HG02981 (cell line): ENCODE data around the gene NEDD8.

Source experiments
- ATAC-seq: cut with Tn5 transposase; IDR thresholded peaks from one replicate; pipeline ENCODE4 v1.9.1; 2021; ENCODE audit warnings: mild to moderate bottlenecking, moderate library complexity; ENCODE audit not compliant: unreplicated experiment

NEDD8 gene

DNA sequence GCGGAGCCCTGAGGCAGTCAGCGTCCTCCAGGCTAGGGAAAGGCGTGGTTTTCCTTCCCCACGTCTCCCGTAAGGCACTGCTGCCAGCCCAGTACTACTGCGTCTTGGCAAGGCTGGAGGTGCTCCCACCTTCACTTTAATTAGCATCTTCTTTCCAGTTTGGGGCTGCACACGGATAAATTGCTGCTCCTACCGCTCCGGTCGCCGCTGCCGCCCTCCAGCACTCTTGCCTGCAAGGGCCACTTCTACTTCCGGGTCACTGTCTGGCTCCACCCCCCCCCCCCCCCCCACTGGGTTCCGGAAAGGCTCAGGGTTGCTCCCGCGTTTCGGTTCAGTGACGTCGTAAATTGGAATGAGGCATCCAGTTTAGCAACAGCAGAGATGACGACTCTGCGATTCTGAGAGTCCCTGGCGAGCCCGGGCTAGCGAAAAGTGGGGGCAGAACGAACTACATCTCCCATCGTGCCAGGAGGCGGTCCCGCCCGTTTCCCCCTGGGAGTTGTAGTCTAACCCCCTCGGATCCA, at the start of gene NEDD8:
Gene NEDD8, minus strand, starts transcription at position 247 of the 524 bp plus-strand sequence. Its CDS starts 100 bp downstream, at position 147.
- ATAC-seq = peak; percentile 63

DNA sequence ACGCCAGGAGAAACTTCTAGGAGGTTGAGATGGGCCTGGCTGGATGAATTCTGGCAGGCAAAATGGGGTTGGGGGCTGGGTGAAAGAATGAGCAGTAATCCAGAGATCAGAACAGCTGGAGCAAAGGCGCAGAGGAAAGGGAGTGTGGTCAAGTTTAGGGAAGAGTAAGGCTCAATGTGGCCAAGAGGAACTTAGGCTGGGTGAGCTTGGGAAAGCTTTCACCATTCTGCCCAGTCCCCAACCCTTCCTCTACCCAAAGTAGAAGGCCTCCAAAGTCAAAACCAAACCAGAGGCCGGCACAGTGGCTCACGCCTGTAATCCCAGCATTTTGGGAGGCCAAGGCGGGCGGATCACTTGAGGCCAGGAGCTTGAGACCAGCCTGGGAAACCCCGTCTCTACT, 49.5 kb upstream of the NEDD8 start:
- no peak for ATAC-seq

DNA sequence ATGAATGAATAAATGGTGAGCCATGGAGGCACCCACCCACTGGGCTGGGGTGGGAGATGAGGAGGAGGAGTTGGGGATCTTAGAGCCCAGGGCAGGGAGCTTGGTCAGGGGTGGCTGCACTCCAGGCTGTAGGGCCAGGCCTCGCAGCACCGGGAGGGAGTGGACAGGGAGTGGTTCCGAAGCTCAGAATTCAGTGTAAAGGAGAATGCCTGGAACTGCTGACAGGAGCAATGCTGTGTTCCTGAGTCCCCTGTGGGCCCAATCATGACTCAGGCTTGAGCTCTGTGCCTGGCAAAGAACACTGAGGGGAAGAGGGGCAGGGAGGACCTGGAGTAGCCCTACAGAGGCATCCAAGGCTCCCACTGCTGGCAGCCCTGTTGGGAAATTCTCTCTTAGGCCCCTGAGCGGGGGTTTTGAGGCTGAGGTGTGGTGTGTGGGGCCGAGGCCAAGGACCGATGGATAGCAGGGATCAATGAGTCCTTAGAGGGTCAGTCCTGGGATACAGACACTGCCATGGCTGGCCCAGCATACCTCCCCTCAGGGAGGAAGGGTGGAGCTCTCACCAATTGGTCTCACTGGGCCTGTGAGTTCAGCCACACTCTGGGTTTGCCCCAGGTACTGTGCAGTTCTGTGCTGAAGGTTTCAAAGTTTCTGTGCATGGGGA, 48.8 kb upstream of the NEDD8 start:
- no peak for ATAC-seq

DNA sequence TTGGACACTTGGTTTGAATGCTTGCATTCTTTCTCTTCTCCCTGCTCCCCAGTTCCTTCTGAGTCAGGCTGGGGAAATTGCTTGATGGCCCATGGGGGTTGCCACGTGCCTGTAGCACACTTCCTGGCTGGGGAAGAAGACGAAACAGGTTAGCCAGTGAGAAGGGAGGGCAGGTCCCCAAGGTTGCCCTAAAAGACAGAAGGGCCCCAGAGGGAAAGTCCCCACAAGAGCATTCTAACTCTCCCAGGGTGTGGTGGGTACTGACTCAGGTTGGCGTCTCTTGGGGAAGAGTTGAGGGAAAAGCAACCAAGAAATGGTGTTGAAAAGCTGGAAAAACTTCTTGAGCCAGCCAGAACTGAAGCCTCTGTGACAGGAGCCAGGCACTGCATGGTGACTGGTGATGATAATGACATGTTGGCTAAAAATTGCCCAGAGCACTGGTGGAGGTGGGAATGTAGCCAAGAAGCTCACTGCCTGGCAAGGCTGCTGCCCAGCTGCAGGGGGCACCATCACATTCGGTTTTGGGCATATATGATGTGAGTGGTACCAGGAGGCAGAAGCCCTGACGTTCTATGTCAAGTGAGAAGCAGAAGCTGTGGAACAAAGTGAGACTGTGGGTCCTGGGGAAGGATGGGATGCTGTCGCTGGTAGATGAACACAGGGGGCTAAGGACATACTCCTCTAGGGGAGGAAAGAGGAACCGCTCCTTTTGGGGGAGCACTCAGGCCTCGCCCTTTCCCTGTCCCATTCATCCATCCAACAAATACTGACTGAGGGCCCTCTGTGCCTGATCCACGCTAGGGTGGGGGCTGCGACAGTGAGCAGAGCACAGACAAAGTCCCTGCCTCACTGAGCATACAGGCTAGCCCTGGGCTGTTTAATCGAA, 47.4 kb upstream of the NEDD8 start:
- no peak for ATAC-seq

DNA sequence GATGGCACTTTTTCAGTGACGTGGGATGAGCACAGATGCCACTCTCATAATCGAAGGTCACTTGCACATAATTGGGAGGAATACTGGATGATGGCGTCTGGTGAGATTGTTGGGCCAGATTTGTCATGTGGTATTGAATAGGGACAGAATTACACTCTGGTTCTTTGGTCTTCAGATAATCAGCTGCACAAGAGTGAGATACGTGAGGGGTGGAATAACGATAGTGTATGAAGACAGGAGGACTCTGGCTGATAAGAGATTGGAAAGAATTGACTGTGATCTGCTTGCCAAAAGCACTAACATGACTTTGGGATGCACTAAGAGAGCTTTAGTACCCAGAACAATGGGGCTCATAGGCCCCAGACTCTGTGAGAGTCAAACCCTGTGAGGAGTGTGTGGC, 46.3 kb upstream of the NEDD8 start:
- no peak for ATAC-seq

DNA sequence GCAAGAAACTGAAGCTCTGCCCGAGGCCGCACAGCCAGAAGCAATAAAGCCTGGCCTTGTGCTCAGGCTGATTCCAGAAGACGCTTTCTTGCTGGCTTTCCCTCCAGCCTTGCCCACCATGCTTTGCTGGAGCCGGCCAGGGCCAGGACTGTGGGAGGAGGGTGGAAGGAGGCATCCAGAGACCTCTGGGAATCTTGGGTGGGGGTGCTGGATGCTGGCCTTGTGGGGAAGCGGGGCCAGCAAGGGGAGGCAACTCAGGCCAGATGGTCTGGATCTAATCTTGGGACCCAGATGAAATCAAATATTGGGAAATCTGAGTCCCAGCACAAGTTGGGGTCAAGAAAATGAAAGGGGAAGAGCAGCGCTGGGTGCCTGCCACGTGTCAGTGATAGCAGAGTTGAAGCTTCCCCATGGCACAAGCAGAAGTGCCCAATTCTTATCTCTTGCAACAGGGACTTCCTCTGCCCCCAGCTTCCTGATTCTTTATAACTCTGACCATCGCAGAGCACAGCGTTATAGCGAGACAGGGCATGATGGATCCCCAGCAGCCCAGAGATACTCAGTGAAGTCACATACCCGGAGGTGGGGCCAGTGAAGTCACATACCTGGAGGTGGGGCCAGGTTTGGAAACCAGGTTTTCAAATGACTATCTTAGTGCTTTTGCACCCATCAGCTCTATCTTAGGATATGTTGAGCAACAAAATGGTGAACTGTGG, 45.6 kb upstream of the NEDD8 start:
- ATAC-seq = no peak

DNA sequence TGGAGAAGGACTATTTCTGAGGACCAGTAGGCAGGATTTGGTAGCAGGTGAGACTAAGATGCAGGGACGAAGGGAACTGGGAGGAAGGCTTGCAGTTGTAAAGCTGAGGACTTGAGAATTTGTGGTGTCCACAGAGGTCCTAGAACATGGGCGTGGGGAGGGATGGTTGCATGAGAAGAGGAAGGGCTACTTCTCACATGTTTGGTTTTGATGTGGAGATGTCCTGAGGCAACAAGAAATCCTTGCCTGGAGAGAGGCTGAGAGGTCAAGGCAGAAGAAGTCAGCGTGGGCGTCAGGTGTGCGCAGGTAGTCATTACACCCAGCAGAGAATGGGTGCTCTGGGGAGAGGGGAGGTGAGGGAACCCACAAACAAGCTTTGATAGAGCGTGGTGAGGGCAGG, 44.9 kb upstream of the NEDD8 start:
- ATAC-seq = no peak

DNA sequence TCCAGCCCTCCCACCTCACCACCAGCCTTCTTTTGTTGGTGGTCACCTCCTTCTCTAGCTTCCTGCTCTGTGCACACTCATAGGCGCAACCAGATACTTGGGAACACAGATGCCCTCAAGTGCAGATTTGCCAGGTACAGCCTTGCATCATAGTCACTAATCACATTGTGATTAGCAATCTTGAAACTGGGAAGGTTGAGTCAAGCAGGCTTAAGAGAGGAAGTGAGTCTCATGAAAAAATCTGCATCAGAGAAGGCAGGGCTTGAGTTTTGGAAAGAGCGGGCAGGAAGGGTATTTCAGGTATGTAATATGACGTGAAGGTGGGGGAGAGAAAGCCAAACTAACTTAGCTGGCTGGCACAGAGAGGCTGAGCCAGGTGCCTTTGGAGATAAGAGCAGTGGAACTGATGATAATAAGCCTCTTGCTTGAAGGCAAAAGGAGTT, 42.0 kb upstream of the NEDD8 start:
- peak; percentile 43 for ATAC-seq

DNA sequence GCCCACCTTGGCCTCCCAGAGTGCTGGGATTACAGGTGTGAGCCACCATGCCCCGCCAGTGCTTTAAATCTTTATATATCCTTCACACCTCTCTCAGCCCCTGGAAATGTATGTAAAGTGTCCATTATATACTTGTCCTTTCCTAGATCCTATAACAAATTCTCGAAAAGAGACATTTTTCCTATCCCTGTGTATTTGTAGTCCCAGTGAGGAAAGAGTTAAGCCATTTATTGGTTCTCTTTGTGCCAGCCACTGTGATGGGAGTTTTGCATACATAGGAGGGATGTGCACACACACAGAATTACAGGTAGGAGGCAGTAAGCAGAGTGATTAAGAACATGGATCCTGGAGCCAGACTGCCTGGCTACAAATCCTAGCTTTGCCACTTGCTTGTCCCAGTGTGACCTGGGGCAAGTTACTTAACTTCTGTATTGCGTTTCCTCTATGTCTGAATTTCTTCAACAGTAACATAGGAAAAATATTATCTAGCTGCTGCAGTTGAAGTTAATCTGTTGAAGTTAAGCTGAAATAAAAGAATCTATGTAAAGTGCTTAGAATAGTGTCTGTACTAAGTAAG, 41.3 kb upstream of the NEDD8 start:
- ATAC-seq = no peak

DNA sequence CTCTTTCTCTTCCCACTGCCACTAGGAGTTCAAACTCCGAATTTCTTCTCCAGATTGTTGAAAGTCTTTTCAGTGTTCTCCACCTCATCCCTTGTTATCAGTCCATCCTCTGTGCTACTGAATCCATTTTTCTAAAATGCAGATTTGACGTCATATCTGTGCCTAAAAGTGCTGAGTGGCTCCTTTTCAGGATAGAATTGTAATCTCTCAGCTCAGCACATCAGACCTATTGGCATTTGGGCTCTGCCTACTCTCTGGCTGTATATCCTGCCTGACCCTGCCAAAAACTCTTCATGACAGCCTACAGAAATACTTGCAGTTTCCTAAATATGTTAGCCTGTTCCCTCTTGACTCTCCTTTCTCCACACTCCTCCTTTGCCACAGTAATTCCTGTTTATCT, 40.3 kb upstream of the NEDD8 start:
- ATAC-seq = no peak

DNA sequence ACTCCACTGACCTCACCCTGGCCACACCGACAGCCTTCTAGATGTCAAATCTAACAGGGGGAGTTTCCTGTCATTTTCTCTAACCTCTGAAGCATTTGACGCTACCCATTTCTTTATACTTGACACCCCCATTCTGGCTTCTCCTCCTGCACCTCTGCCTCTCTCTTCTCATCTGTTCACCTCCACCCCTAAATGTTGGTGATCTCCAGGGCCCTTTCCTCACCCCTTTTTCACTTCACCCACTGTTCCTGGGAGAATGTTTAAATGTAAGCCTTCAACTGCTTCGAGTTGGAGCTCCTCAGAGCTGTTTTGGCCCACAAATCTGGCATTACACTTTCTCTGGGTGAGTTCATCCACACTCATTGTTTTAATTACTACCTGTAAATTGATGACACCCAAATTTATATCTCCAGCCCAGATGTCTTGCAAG, 39.7 kb upstream of the NEDD8 start:
- no peak for ATAC-seq

DNA sequence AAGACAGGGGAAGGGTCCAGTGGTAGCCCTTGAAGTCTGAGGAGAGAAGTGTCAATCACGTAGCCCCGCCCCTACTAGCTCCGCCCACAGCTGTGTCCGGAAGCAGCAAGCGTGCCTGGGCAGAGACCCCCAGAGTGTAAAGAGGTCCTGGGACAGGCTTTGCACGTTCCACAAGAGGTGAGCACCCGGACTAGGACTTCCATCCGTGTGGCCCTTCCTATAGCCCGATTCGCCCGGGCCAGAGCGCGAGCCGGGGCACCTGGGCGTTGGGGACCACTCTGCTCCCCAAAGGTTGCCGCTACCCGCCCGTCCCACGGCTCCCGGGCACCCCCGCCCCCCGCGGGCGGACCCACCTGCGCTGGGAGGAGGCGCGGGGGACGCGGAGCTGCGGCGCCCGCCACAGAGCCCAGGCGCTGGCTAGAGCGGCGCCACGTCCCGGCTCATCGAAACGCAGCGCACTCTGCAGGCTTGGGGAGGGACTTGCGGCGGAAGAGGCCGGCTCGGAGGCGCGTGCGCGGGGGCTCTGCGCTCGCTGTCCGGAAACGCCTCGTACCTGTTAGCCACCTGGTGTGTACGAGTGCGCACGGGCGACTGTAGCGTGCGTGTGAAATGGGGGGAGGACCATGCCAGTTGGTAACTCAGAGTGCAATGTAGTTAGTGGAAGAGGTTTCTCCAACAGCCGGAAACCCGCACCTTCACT, 39.1 kb upstream of the NEDD8 start, which contains the start of gene RABGGTA:
Gene RABGGTA, minus strand, starts transcription at position 464 of the 700 bp plus-strand sequence. CDS start 482 bp downstream, outside the sequence.
- ATAC-seq = peak; percentile 82

DNA sequence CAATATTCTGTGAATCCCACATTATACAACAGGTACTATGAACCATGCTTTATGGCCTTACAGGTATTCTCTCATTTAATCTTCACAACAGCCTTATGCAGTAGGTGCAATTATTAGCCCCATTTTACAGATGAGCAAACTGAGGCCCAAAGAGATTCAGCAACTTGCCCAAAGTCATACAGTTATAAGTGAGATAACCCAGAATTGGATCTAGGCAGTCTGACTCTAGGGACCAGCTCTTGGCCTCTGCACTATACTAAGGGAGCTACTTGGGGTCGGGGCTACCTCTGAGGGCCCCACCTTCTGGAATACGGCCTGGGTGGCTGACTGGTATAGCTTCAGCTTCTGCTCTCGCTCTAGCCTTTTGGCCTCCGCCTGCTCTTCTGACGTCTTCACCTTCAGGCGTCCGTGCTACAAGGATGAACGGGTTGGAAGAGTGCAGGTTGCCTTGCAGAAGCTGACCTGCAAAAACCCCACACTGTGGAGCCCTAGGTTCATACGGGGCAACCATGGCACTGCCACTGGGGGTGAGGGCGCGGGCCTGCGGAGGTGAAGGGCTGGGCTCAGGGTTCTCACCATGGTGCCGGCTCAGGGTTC, 38.5 kb upstream of the NEDD8 start:
- peak; percentile 1 for ATAC-seq

DNA sequence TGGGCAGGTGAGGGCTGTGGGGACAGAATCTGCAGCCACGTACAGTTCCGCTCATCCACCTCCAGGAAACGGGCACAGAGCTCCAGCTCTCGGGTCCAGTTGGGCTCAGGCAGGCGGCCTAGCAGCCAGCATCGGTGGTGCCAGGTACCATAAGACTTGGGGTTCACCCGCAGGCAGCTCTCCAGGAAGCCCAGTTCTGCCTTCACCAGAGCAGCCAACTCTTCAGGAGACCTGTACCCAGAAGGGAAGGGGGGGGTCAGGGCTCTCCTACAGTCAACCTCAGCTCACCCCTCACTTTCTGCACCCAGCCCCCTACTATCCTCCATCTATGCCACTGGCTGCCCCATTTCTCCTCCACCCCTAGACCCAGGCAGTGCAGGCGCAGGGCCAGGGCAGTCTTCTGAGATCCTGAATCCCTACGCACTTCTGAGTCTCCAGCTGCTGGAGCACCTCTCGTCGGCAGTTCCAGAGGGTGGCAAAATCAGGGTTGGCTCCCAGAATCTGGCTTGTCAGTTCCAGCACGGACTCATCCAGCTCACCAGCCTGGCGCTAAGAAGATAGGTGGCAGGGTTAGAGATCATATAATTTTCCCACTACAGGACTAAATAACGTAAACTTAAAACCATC, 37.9 kb upstream of the NEDD8 start:
- no peak for ATAC-seq

DNA sequence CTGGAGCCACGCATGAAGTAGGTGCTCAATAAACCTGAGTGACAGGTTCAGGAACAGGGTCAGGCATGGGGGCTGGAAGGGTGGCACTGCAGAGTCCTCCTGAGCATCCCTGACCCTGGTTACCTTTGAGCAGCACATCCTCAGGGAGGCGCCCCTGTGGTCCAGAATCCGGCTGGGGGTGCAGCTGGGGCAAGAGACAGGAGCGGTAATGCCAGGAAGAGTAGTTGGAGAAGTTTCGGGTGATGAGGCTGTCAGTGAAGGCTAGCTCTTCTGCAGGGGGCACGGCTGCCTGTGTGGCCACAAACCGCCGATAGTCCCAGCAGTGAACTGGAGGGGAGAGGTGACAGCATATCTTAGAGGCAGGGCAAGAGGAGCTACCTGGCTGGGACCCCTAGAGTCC, 37.2 kb upstream of the NEDD8 start:
- no peak for ATAC-seq

DNA sequence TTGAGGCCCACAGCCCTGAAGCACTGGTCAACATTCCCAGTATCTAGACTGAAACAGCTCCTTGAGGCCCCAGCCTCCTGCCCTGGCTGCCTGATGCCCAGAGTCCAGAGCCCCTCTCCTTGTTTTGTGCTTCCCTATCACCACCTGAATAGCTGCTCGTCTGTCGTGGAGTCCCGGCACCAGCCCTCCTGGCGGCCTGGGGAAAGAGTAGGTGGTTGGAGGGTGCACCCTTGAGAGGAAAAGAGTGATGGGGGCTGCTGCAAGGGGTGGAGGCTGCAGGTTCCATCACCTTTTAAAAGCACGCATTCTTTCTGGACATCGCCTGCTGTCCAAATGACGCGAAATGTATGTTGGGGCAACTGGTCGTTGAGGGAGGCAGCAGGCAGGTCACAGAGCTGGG, 36.1 kb upstream of the NEDD8 start:
- ATAC-seq = no peak

DNA sequence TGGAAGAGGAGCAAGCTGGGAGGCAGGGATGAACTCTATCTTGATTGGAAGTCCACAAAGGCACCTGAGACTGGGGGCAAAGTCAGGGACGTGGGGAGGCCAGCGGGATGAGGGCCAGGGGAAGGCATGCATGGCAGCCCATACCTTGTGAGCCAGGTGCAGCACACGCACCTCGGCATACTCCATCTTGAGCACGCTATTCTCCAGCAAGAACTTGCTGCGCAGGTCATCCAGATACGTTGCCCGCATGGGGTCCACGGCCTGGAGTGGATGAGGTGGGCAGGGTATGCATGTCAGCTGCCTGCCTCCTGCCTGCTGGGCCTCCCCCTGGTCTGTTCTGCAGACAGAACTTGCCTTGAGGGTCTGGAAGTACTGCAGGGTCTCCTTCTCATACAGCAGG, 35.3 kb upstream of the NEDD8 start:
- ATAC-seq = no peak

DNA sequence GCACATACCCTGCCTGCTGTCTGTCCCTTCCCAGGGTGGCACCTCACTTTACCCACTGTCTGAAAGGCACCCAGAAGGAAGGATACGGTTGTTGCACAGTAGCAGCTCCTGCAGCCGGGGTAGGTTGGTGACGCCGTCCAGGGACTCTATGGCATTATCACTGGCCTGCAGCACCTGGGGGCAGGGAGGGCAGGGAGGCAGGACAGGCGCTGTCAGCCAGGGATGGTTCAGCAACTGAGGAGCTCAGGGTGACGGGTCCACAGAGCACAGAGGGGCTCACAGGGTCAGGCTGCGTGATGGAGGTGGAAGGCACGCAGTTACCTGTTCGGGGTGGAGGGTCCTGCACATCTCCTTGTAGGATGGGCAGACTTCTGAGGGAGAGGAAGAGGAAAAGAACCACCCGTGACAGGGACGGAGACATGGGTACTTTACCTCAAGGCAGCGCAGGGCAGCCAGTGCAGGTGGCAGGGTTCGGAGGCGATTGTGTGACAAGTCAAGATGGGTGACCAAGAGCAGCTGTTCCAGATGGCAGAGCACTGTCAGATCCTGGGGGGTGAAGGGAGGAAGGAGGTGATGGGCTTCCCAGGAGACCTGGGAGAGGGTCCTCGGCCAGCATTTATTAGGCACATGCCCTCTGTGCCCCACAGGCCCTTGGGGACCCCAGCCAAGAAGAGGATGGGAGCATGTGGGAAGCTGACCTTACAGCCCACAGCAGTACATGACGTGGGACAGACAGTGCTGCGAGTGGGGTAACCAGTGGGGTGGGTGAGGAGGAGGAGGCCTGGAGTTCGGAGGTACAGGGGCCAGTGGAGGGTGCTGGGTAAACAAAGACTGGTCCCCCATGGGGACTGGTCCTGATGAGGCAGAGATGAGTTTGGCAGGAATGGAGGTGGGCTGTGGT, 34.4 kb upstream of the NEDD8 start:
- no peak for ATAC-seq
